ENCODE data around the gene RNF14. TPM values are rescaled to one million over a fixed set of nuclear protein-coding genes. Genes with fewer than 3 reads are reported as not detected.

Gene RNF14
- total and polyA plus RNA-seq, 9 of the 15 experiments (the other 6 are each of a cell fraction or from before 2014, with no cell fraction given), result 36.3 to 140 (median 75.1) TPM

GRCh38 chr5:141923448-141924313, 45.2 kb upstream of the RNF14 start, which contains the start of gene DELE1 (continued):
- TF ChIP-seq ZNF239 (CRISPR knock-in tag; IDR thresholded peaks at IDR 0.05) (no peak), TRIM25 (IDR thresholded peaks at IDR 0.05; ENCODE audit: borderline replicate concordance) (no peak), SOX6 (IDR thresholded peaks at IDR 0.05) (peak; percentile 30; the same call in 1 of the 2 replicates), HNRNPLL (IDR thresholded peaks at IDR 0.05; ENCODE audit: low read depth, low read length, poor library complexity, severe bottlenecking) (peak; percentile 56), SRSF7 (optimal IDR thresholded peaks at IDR 0.05; ENCODE audit: low read depth, low read length) (no peak), HMGXB4 (CRISPR knock-in tag; IDR thresholded peaks at IDR 0.05) (no peak), KHSRP (IDR thresholded peaks at IDR 0.05) (no peak), NONO (IDR thresholded peaks at IDR 0.05; ENCODE audit: low read depth in 2 of 2, low read length in 1 of 2) (no peak), CBX3 (IDR thresholded peaks at IDR 0.05; ENCODE audit: borderline replicate concordance in 1 of 2, low read length in 2 of 2) (no peak), ETV5 (CRISPR knock-in tag; IDR thresholded peaks at IDR 0.05; ENCODE audit: low read depth) (peak; percentile 87), ZNF586 (CRISPR knock-in tag; conservative IDR thresholded peaks at IDR 0.05) (no peak), GTF2F1 (IDR thresholded peaks at IDR 0.05; ENCODE audit: low read depth, low read length) (0 out of 2 replicates have a peak, but pooled peaks have one; percentile 12), SPI1 (IDR thresholded peaks at IDR 0.05; ENCODE audit: borderline replicate concordance, low read depth, low read length) (peak; percentile 99), MAX (CRISPR knock-in tag; IDR thresholded peaks at IDR 0.05) (peak; percentile 94), CBFA2T2 (conservative IDR thresholded peaks at IDR 0.05) (no peak), FOXA3 (CRISPR knock-in tag; conservative IDR thresholded peaks at IDR 0.05 in 1 of 2, IDR thresholded peaks at IDR 0.05 in 1 of 2) (0 out of 4 replicates have a peak, but pooled peaks of 1 of the 2 experiments have one; percentile 64), ZBTB1 (CRISPR knock-in tag; IDR thresholded peaks at IDR 0.05; ENCODE audit: borderline replicate concordance, low read depth) (peak; percentile 40; the same call in 1 of the 2 replicates), COPS2 (conservative IDR thresholded peaks at IDR 0.05) (no peak)
- TF ChIP-seq, protein P1, sequence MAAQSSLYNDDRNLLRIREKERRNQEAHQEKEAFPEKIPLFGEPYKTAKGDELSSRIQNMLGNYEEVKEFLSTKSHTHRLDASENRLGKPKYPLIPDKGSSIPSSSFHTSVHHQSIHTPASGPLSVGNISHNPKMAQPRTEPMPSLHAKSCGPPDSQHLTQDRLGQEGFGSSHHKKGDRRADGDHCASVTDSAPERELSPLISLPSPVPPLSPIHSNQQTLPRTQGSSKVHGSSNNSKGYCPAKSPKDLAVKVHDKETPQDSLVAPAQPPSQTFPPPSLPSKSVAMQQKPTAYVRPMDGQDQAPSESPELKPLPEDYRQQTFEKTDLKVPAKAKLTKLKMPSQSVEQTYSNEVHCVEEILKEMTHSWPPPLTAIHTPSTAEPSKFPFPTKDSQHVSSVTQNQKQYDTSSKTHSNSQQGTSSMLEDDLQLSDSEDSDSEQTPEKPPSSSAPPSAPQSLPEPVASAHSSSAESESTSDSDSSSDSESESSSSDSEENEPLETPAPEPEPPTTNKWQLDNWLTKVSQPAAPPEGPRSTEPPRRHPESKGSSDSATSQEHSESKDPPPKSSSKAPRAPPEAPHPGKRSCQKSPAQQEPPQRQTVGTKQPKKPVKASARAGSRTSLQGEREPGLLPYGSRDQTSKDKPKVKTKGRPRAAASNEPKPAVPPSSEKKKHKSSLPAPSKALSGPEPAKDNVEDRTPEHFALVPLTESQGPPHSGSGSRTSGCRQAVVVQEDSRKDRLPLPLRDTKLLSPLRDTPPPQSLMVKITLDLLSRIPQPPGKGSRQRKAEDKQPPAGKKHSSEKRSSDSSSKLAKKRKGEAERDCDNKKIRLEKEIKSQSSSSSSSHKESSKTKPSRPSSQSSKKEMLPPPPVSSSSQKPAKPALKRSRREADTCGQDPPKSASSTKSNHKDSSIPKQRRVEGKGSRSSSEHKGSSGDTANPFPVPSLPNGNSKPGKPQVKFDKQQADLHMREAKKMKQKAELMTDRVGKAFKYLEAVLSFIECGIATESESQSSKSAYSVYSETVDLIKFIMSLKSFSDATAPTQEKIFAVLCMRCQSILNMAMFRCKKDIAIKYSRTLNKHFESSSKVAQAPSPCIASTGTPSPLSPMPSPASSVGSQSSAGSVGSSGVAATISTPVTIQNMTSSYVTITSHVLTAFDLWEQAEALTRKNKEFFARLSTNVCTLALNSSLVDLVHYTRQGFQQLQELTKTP (IDR thresholded peaks at IDR 0.05; ENCODE audit: low read depth in 1 of 2, partially characterized antibody in 2 of 2), result no peak

Measured in K562 (cell line).